MM.1S (cell line): ENCODE results near the gene HIPK4.

Experiments used
- DNase-seq: peaks from one replicate; pipeline ENCODE4 v3.0.0-alpha.2; 2015
- H2AFZ ChIP-seq: fragments of 300-600 bp; sonication (generic); 2 replicates; pipeline ENCODE4 v1.6.0; 2016; ENCODE audit warnings: antibody characterized with exemption, low read length
- H3F3A ChIP-seq: fragments of 300-600 bp; sonication (generic); 2 replicates; pipeline ENCODE4 v1.6.1; 2016; ENCODE audit warnings: mild to moderate bottlenecking, antibody characterized with exemption, low read length, moderate library complexity, mixed read lengths; ENCODE audit not compliant: insufficient read depth
- H3K27ac ChIP-seq: fragments of 300-600 bp; sonication (generic); 2 replicates; pipeline ENCODE4 v1.5.1; 2016; ENCODE audit warnings: mild to moderate bottlenecking, low read length
- H3K27me3 ChIP-seq: fragments of 300-600 bp; sonication (generic); replicated peaks from 2 replicates; pipeline ENCODE4 v1.6.0; 2016; ENCODE audit warnings: low read length; ENCODE audit not compliant: insufficient read depth
- H3K36me3 ChIP-seq: fragments of 300-600 bp; sonication (generic); replicated peaks from 2 replicates; pipeline ENCODE4 v1.6.1; 2016; ENCODE audit warnings: mild to moderate bottlenecking, low read length, mixed read lengths; ENCODE audit not compliant: insufficient read depth
- H3K4me1 ChIP-seq: fragments of 300-600 bp; sonication (generic); 2 replicates; pipeline ENCODE4 v1.6.1; 2016; ENCODE audit warnings: low read length, mixed read lengths
- H3K4me2 ChIP-seq: fragments of 300-600 bp; sonication (generic); 2 replicates; pipeline ENCODE4 v1.6.0; 2016; ENCODE audit warnings: low read depth, low read length
- H3K4me3 ChIP-seq: fragments of 300-600 bp; sonication (generic); 2 replicates; pipeline ENCODE4 v1.5.1; 2016; ENCODE audit warnings: low read length, mixed read lengths
- H3K79me2 ChIP-seq: fragments of 300-600 bp; sonication (generic); 2 replicates; pipeline ENCODE4 v1.6.1; 2016; ENCODE audit warnings: mixed run types, low read length, mixed read lengths
- H3K9ac ChIP-seq: fragments of 300-600 bp; sonication (generic); 2 replicates; pipeline ENCODE4 v1.6.1; 2016; ENCODE audit warnings: low read length, mixed read lengths
- H3K9me2 ChIP-seq: fragments of 300-600 bp; sonication (generic); replicated peaks from 2 replicates; pipeline ENCODE4 v1.6.1; 2016; ENCODE audit warnings: mild to moderate bottlenecking, low read length, mixed read lengths; ENCODE audit not compliant: insufficient read depth
- H3K9me3 ChIP-seq: fragments of 300-600 bp; sonication (generic); replicated peaks from 2 replicates; pipeline ENCODE4 v1.6.1; 2016; ENCODE audit warnings: mild to moderate bottlenecking, low read length, mixed read lengths; ENCODE audit not compliant: insufficient read depth
- H4K20me1 ChIP-seq: fragments of 300-600 bp; sonication (generic); 2 replicates; pipeline ENCODE4 v1.6.1; 2016; ENCODE audit warnings: mild to moderate bottlenecking, low read length, moderate library complexity, mixed read lengths; ENCODE audit not compliant: insufficient read depth
- EZH2 ChIP-seq: fragments of 300-600 bp; sonication (generic); optimal IDR thresholded peaks from 2 replicates; pipeline ENCODE3; 2017; ENCODE audit warnings: low read depth, mild to moderate bottlenecking, antibody characterized with exemption, low read length, mixed read lengths
- EZH2phosphoT487 ChIP-seq: fragments of 300-600 bp; sonication (generic); IDR thresholded peaks from 2 replicates; pipeline ENCODE4 v1.6.1; 2018; ENCODE audit warnings: antibody characterized with exemption, low read length
- TF ChIP-seq, protein P1 (sequence below): fragments of 300-600 bp; sonication (generic); IDR thresholded peaks from 2 replicates; pipeline ENCODE4 v1.5.1; 2016; ENCODE audit warnings: antibody characterized with exemption, low read length, mixed read lengths

HIPK4 gene

DNA sequence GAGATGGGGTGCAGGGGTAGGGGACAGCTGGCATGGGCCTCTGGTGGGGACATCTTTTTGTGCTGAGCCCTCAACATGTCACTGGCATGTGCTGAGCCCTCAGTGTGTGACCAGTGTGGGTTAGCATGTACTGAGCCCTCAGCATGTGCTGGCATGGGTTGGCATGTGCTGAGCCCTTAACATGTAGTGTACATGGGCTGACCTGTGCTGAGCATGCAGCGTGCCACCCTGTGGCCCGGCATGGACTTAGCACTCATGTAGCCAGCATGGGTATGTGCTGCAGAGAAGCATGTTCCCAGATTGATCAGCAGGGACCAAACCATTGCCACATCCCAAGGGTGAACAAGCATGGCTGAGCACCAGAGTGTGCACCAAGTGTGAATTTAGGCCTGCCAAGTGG is 11.5 kb downstream of the HIPK4 start:
- Histone ChIP-seq H3K79me2 (no peaks in the 10 kb centered on the region), H3K9me3 (no peaks in the 10 kb centered on the region), H3K4me3 (no peak overlapping the region), H3F3A (no peaks in the 10 kb centered on the region), H3K4me1 (no peaks in the 10 kb centered on the region), H3K4me2 (no peak overlapping the region), H3K9me2 (no peaks in the 10 kb centered on the region), H3K9ac (no peak overlapping the region), H3K27ac (no peak overlapping the region), H3K27me3 (peaks cover 3% of the 10 kb centered on the region), H2AFZ (no peak overlapping the region), H4K20me1 (no peaks in the 10 kb centered on the region), H3K36me3 (no peaks in the 10 kb centered on the region)
- no peak for DNase-seq
- TF ChIP-seq EZH2 = no peak
- TF ChIP-seq EZH2phosphoT487 = no peak
- TF ChIP-seq, protein P1, sequence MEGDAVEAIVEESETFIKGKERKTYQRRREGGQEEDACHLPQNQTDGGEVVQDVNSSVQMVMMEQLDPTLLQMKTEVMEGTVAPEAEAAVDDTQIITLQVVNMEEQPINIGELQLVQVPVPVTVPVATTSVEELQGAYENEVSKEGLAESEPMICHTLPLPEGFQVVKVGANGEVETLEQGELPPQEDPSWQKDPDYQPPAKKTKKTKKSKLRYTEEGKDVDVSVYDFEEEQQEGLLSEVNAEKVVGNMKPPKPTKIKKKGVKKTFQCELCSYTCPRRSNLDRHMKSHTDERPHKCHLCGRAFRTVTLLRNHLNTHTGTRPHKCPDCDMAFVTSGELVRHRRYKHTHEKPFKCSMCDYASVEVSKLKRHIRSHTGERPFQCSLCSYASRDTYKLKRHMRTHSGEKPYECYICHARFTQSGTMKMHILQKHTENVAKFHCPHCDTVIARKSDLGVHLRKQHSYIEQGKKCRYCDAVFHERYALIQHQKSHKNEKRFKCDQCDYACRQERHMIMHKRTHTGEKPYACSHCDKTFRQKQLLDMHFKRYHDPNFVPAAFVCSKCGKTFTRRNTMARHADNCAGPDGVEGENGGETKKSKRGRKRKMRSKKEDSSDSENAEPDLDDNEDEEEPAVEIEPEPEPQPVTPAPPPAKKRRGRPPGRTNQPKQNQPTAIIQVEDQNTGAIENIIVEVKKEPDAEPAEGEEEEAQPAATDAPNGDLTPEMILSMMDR = no peak

DNA sequence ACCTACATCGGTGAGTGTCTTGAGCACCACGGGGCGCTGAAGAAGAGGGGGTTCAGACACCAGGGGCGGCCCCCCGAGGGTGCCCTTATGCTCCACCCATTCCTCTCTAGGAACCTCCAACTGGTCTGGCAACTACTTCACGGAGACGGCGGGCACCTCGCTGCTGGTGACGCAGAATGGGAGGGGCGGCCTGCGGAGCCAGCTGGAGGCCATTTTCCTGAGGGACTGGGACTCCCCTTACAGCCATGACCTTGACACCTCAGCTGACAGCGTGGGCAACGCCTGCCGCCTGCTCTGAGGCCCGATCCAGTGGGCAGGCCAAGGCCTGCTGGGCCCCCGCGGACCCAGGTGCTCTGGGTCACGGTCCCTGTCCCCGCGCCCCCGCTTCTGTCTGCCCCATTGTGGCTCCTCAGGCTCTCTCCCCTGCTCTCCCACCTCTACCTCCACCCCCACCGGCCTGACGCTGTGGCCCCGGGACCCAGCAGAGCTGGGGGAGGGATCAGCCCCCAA is 12.1 kb downstream of the HIPK4 start:
- Histone ChIP-seq H4K20me1 (no peaks in the 10 kb centered on the region), H3K4me3 (no peak overlapping the region), H2AFZ (no peak overlapping the region), H3K36me3 (no peaks in the 10 kb centered on the region), H3K4me1 (no peaks in the 10 kb centered on the region), H3K4me2 (no peak overlapping the region), H3K79me2 (no peaks in the 10 kb centered on the region), H3K27me3 (no peaks in the 10 kb centered on the region), H3K9ac (no peak overlapping the region), H3K9me2 (no peaks in the 10 kb centered on the region), H3K9me3 (no peaks in the 10 kb centered on the region), H3K27ac (no peak overlapping the region), H3F3A (no peaks in the 10 kb centered on the region)
- TF ChIP-seq EZH2phosphoT487 = no peak
- TF ChIP-seq, protein P1 = no peak
- TF ChIP-seq EZH2 = no peak
- no peak for DNase-seq

DNA sequence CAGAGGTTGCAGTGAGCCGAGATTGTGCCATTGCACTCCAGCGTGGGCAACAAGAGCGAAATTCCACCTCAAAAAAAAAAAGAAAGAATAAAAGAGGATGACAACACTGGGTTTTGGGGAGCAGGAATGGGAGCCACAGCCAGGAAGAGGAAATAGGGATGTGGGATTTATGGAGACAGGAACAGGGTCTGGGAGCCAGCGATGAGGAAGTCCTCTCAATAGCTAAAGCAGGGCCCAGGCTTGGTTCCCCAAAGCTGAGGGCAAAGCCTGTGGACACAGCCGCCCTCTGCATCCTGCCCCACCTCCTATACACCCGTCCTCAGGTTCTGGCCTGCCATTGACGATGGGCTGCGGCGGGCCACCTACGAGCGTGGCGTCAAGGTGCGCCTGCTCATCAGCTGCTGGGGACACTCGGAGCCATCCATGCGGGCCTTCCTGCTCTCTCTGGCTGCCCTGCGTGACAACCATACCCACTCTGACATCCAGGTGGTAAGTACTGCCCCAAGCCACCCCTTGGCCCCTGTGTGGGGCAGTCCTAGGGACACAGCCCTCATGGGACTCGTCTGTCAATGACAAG is 13.6 kb downstream of the HIPK4 start:
- Histone ChIP-seq H3K27me3 (no peaks in the 10 kb centered on the region), H3K4me1 (no peaks in the 10 kb centered on the region), H3K27ac (no peak overlapping the region), H2AFZ (no peak overlapping the region), H3K4me2 (no peak overlapping the region), H3K36me3 (no peaks in the 10 kb centered on the region), H3K79me2 (no peaks in the 10 kb centered on the region), H3K4me3 (no peak overlapping the region), H3K9me3 (no peaks in the 10 kb centered on the region), H4K20me1 (no peaks in the 10 kb centered on the region), H3F3A (no peaks in the 10 kb centered on the region), H3K9me2 (no peaks in the 10 kb centered on the region), H3K9ac (no peak overlapping the region)
- no peak for DNase-seq
- TF ChIP-seq EZH2phosphoT487 (no peak), EZH2 (no peak)
- TF ChIP-seq, protein P1 = no peak
